Lower leg skin (tissue), 3 donors: ENCODE results near the gene ZNF236.

Experiments
- POLR2A ChIP-seq, 2 donors: fragments of 450-650 bp; IDR thresholded peaks; one replicate each; pipeline ENCODE4 v1.6.1; 2016 to 2017; ENCODE audit warnings: antibody characterized with exemption in 2 of 2, mild to moderate bottlenecking in 1 of 2, moderate library complexity in 1 of 2
- TF ChIP-seq, protein P1 (sequence below), 3 donors: fragments of 450-650 bp; IDR thresholded peaks; one replicate each; pipeline ENCODE4 v1.5.1; 2016; ENCODE audit warnings: antibody characterized with exemption in 3 of 3, mild to moderate bottlenecking in 3 of 3, moderate library complexity in 2 of 3

DNA sequence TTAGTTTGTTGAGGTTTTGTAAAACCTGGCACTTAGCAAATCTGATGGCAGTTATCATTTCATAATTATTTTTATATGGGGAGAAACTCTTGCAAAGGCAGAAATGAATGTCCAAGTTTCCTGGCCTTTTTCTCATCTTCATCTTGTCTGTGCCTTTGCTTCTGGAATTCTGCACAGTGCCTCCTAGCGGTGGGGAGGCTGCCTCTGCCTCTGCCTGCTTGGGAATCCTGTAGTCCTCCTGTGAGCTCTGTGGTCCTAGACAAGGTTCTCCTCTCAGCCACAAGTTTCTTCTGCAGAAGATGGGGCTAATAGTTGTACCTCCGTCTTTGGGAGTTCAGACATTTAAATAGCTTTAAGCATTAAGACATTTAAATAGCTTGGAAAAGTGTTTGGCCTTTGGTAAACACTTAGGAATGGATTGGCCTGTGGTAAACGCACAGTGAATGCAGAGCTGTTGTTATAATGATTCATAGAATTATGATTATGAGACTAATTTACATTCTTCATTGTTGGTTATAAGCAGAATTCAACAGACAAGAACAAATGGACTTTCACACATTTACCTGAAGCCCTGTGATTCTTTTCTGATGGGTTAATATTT lies 101.2 kb downstream of the ZNF236 start:
- TF ChIP-seq, protein P1, sequence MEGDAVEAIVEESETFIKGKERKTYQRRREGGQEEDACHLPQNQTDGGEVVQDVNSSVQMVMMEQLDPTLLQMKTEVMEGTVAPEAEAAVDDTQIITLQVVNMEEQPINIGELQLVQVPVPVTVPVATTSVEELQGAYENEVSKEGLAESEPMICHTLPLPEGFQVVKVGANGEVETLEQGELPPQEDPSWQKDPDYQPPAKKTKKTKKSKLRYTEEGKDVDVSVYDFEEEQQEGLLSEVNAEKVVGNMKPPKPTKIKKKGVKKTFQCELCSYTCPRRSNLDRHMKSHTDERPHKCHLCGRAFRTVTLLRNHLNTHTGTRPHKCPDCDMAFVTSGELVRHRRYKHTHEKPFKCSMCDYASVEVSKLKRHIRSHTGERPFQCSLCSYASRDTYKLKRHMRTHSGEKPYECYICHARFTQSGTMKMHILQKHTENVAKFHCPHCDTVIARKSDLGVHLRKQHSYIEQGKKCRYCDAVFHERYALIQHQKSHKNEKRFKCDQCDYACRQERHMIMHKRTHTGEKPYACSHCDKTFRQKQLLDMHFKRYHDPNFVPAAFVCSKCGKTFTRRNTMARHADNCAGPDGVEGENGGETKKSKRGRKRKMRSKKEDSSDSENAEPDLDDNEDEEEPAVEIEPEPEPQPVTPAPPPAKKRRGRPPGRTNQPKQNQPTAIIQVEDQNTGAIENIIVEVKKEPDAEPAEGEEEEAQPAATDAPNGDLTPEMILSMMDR (IDR thresholded peaks at IDR 0.05), result no peak
- no peak for TF ChIP-seq POLR2A (IDR thresholded peaks at IDR 0.05)
